ENCODE data around the gene TEX261. TPM values are rescaled to one million over a fixed set of nuclear protein-coding genes. Genes with fewer than 3 reads are reported as not detected.

TEX261 gene
- total RNA-seq, 1 donor from 2014 or later = 89.4 TPM

DNA sequence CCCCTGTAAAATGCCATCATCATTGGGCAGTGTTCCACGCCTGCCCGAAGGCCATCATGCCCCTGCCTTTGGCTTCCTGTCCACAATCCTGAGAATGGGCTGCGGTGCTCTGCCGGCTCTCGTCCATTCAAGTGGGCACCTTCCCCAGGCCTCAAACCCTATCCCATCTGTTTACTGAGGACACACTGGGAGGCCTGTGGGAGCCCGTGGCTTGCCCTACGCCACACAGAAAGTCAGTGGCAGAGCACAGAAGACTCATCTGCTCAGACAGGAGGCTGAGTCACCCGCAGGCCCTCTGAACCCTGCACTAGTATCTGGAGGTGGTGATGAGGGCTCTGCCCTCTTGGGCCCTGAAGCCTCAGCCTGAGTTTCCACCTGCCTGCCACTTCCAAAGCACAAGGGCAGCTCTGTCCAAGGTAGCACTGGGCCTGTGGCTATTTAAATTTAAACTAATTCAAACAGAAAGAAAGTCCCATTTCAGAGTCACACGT lies 35.4 kb downstream of the TEX261 start:
- Mint-ChIP-seq H3K27ac (no peak overlapping the region), H3K4me3 (no peak overlapping the region), H3K9me3 (no peaks in the 10 kb centered on the region), H3K27me3 (ENCODE audit: insufficient read depth) (peaks cover 24% of the 10 kb centered on the region), H3K36me3 (ENCODE audit: low read depth) (no peaks in the 10 kb centered on the region), H3K4me1 (ENCODE audit: low read depth) (no peaks in the 10 kb centered on the region)
- no peak for DNase-seq (ENCODE audit: low spot score)
- intact Hi-C loops (cut with micrococcal nuclease) = no loop called here

- no peak for DNase-seq (ENCODE audit: low spot score)
- Mint-ChIP-seq H3K27me3 (ENCODE audit: insufficient read depth) (peaks cover 24% of the 10 kb centered on the region), H3K9me3 (no peaks in the 10 kb centered on the region), H3K27ac (no peak overlapping the region), H3K36me3 (ENCODE audit: low read depth) (no peaks in the 10 kb centered on the region), H3K4me1 (ENCODE audit: low read depth) (no peaks in the 10 kb centered on the region), H3K4me3 (no peak overlapping the region)
- intact Hi-C loops (cut with micrococcal nuclease) = no loop called here
Measured at GRCh38 chr2:70958759-70959158, 35.9 kb downstream of the TEX261 start.

GRCh38 chr2:70957798-70958197 lies 36.9 kb downstream of the TEX261 start:
- no peaks in the 10 kb centered on the region for H3K9me3 Mint-ChIP-seq
- no peaks in the 10 kb centered on the region for H3K36me3 Mint-ChIP-seq (ENCODE audit: low read depth)
- no peaks in the 10 kb centered on the region for H3K4me1 Mint-ChIP-seq (ENCODE audit: low read depth)
- H3K4me3 Mint-ChIP-seq = no peak overlapping the region
- peaks cover 26% of the 10 kb centered on the region for H3K27me3 Mint-ChIP-seq (ENCODE audit: insufficient read depth)
- no peak for DNase-seq (ENCODE audit: low spot score)
- intact Hi-C loops (cut with micrococcal nuclease) = no loop called here
- no peak overlapping the region for H3K27ac Mint-ChIP-seq

- Mint-ChIP-seq H3K27ac (no peak overlapping the region), H3K4me1 (ENCODE audit: low read depth) (no peaks in the 10 kb centered on the region), H3K27me3 (ENCODE audit: insufficient read depth) (peaks cover 39% of the 10 kb centered on the region), H3K4me3 (no peak overlapping the region), H3K9me3 (no peaks in the 10 kb centered on the region), H3K36me3 (ENCODE audit: low read depth) (no peaks in the 10 kb centered on the region)
- intact Hi-C loops (cut with micrococcal nuclease) = no loop called here
- no peak for DNase-seq (ENCODE audit: low spot score)
Measured at GRCh38 chr2:70956141-70956540, 38.5 kb downstream of the TEX261 start.

DNA sequence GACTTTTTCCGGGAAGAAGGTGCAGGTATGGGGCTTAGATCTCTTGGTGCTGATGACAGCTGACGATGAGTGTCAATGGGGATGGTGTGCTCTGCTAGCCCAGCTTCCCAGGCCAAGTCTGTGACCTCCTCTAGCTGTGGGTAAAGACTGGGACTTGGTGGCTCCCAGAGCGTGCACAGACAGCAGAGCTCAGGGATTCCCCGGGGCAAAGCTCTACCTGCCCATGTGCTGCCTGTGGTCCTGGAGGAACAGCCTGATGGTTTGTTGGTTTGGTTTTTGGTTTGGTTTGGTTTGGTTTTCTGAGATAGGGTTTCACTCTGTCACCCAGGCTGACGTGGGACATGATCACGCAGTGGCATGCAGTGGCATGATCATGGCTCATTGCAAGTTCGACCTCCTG lies 39.8 kb downstream of the TEX261 start:
- Mint-ChIP-seq H3K36me3 (ENCODE audit: low read depth) (no peaks in the 10 kb centered on the region), H3K4me1 (ENCODE audit: low read depth) (no peaks in the 10 kb centered on the region), H3K9me3 (no peaks in the 10 kb centered on the region), H3K27ac (no peak overlapping the region), H3K27me3 (ENCODE audit: insufficient read depth) (peaks cover 39% of the 10 kb centered on the region), H3K4me3 (no peak overlapping the region)
- intact Hi-C loops (cut with micrococcal nuclease) = no loop called here
- DNase-seq (ENCODE audit: low spot score) = no peak

DNA sequence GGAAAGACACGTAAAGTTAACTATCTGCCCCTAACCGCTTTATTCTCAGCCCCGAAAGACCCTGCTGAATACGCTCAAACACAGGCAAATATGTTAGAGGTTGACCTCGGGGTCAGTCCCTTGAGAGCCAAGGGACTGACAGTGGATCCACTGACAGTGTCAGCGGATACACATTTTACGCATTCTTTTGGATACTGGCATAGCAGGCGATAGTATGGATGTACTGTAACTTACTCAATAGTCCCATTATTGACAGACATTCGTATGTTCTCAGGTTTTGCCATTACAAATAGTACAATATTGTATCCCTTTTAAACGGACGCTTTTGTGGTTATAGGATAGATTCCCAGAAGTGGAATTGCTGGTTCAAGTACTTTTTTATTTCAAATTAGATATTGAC lies 45.6 kb downstream of the TEX261 start:
- H3K36me3 Mint-ChIP-seq (ENCODE audit: low read depth) = no peaks in the 10 kb centered on the region
- DNase-seq (ENCODE audit: low spot score) = no peak
- no peaks in the 10 kb centered on the region for H3K9me3 Mint-ChIP-seq
- no peak overlapping the region for H3K4me3 Mint-ChIP-seq
- peaks cover 16% of the 10 kb centered on the region for H3K4me1 Mint-ChIP-seq (ENCODE audit: low read depth)
- H3K27ac Mint-ChIP-seq = no peak overlapping the region
- intact Hi-C loops (cut with micrococcal nuclease) = no loop called here
- H3K27me3 Mint-ChIP-seq (ENCODE audit: insufficient read depth) = peaks cover 36% of the 10 kb centered on the region

DNA sequence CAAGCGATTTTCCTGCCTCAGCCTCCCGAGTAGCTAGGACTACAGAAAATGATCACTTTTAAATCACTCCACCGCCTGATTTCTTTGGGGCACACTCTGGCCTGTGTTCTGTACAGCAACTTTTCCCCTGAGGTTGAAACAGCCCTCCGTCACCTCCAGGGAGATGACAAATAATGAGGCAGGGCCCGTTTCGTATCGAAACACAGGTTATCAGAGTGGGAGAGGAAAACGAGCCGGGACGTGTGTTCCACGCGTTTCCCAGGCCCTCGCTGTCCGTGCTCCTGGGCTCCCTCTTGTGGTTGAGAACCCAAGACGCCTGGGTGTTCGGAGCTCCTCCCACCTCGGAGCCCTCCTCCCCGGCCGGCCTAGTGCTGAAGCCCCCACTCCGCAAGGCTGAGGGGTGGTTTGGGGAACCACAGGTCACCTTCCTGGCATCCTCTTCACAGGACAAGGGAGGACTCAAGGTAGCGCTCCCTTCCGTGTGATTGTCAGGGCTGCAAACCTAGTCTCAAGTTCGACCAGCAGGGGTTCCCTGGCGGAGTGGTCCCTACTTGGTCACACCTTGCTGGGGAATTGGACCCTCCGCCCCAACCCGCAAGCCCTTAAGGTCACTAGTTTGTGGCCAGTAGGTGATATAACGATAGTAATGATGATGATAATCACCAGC lies 46.2 kb downstream of the TEX261 start:
- peak; percentile 67 for DNase-seq (ENCODE audit: low spot score)
- intact Hi-C loops (cut with micrococcal nuclease) = loop anchor here (1.0 kb wide), 2 partner anchors 77 to 86 kb away; no protein-coding TSS in a partner anchor
- H3K27me3 Mint-ChIP-seq (ENCODE audit: insufficient read depth) = peaks cover 32% of the 10 kb centered on the region
- no peaks in the 10 kb centered on the region for H3K9me3 Mint-ChIP-seq
- H3K4me3 Mint-ChIP-seq = peak overlapping the region; percentile 81
- H3K27ac Mint-ChIP-seq = no peak overlapping the region
- no peaks in the 10 kb centered on the region for H3K36me3 Mint-ChIP-seq (ENCODE audit: low read depth)
- H3K4me1 Mint-ChIP-seq (ENCODE audit: low read depth) = peaks cover 16% of the 10 kb centered on the region

DNA sequence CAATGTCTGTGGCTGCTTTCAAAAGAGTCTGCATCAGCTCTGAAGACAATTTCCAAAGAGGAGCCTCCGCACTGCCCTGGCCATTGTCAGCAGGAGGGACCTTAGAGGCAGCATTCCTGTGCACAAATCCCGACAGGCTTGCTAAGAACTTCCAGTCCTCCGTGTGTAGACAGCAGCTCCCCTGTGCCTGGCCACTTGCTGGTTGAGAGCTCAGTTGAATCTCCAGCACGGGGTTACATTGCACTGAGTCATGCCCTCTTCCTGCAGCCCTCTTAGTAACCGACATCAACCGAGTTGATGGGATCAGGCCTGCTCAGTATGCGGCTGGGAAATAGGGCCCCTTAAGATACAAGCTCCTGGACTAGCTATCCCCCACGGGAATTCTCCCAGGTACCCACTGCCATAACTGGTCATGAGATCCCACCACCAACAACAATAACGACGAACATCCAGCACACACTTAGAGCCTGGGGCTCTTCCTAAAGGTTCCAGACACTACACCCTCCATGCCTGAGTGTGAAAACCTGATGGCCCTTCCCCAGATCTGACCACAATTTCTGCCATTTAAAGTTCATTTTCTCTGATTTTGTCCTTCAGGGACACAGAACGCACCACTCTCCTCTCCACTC lies 47.0 kb downstream of the TEX261 start:
- Mint-ChIP-seq H3K27me3 (ENCODE audit: insufficient read depth) (peaks cover 25% of the 10 kb centered on the region), H3K36me3 (ENCODE audit: low read depth) (no peaks in the 10 kb centered on the region), H3K9me3 (no peaks in the 10 kb centered on the region), H3K4me1 (ENCODE audit: low read depth) (peaks cover 16% of the 10 kb centered on the region), H3K4me3 (peak overlapping the region; percentile 81), H3K27ac (no peak overlapping the region)
- DNase-seq (ENCODE audit: low spot score) = no peak
- intact Hi-C loops (cut with micrococcal nuclease) = loop anchor here (1.0 to 2.0 kb wide), 5 partner anchors 76 to 643 kb away; no protein-coding TSS in a partner anchor

DNA sequence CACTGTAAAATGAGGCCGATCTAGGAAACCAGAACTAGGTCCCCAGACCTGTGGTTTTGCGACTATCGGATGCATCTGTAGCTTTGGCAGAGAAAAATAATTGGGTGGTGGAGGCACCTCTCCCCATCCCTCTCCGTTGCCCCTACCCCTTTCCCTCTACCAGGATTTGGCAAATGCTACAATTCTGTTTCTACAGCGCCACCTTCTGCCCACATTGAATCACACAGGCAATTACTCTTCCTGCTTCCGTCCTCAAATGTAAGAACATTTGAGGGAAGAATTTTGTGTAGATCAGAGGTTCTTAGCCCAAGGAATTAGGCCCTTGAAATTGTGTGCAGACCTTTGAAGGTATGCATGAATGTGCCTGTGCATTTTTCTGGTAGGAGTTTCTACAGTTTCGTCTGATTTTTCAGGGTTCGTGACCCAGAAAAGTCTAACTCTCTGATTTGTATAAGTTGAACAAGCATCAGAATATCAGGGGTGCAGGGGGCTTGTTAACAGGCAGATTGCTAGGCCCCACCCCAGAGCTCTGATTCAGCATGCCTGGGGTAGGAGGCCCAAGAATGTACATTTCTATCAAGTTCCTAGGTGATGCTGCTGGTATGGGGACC lies 47.7 kb downstream of the TEX261 start:
- peaks cover 16% of the 10 kb centered on the region for H3K4me1 Mint-ChIP-seq (ENCODE audit: low read depth)
- intact Hi-C loops (cut with micrococcal nuclease) = loop anchor here (1.0 to 2.0 kb wide), 3 partner anchors 158 to 642 kb away; no protein-coding TSS in a partner anchor

DNA sequence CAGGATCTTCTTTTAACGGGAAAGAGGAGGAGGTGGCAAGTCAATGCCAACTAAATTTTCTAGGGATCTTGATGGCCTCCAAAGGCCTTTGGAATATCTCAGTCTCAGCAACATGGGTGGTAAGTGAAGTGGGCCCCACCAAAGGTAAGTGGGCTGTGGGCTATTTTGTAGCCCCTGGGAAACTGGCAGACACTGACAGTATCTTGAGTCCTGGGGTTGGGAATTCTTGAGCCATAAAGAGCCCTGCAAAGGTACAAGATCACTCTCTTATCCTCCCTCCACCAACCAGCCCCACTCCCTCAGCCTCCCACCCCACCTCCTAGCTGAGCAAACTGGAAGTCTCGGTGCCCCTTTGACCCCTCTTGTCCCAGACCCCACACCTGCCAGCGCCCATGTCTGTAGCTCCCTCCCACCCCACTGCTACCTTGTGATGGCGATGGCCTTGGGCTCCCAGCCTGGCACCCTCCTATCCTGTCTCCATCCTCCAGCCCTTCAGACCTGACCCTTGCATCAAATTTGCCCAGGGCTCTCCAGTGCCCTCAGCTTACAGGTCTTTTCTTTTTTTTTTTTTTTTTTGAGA lies 50.5 kb downstream of the TEX261 start:
- H3K4me3 Mint-ChIP-seq = no peak overlapping the region
- peaks cover 17% of the 10 kb centered on the region for H3K27me3 Mint-ChIP-seq (ENCODE audit: insufficient read depth)
- intact Hi-C loops (cut with micrococcal nuclease) = no loop called here
- H3K27ac Mint-ChIP-seq = no peak overlapping the region
- DNase-seq (ENCODE audit: low spot score) = no peak
- no peaks in the 10 kb centered on the region for H3K36me3 Mint-ChIP-seq (ENCODE audit: low read depth)
- peaks cover 16% of the 10 kb centered on the region for H3K4me1 Mint-ChIP-seq (ENCODE audit: low read depth)
- no peaks in the 10 kb centered on the region for H3K9me3 Mint-ChIP-seq

More for the DNA sequence above, 47.7 kb downstream of the TEX261 start:
- Mint-ChIP-seq H3K9me3 (no peaks in the 10 kb centered on the region), H3K36me3 (ENCODE audit: low read depth) (no peaks in the 10 kb centered on the region), H3K4me3 (no peak overlapping the region), H3K27me3 (ENCODE audit: insufficient read depth) (peaks cover 21% of the 10 kb centered on the region), H3K27ac (no peak overlapping the region)
- DNase-seq (ENCODE audit: low spot score) = peak; percentile 31

GRCh38 chr2:70943205-70943871 lies 51.3 kb downstream of the TEX261 start:
- peaks cover 20% of the 10 kb centered on the region for H3K27me3 Mint-ChIP-seq (ENCODE audit: insufficient read depth)
- H3K27ac Mint-ChIP-seq = no peak overlapping the region
- intact Hi-C loops (cut with micrococcal nuclease) = no loop called here
- H3K4me3 Mint-ChIP-seq = no peak overlapping the region
- no peaks in the 10 kb centered on the region for H3K36me3 Mint-ChIP-seq (ENCODE audit: low read depth)
- no peaks in the 10 kb centered on the region for H3K9me3 Mint-ChIP-seq
- H3K4me1 Mint-ChIP-seq (ENCODE audit: low read depth) = peaks cover 14% of the 10 kb centered on the region
- no peak for DNase-seq (ENCODE audit: low spot score)

DNA sequence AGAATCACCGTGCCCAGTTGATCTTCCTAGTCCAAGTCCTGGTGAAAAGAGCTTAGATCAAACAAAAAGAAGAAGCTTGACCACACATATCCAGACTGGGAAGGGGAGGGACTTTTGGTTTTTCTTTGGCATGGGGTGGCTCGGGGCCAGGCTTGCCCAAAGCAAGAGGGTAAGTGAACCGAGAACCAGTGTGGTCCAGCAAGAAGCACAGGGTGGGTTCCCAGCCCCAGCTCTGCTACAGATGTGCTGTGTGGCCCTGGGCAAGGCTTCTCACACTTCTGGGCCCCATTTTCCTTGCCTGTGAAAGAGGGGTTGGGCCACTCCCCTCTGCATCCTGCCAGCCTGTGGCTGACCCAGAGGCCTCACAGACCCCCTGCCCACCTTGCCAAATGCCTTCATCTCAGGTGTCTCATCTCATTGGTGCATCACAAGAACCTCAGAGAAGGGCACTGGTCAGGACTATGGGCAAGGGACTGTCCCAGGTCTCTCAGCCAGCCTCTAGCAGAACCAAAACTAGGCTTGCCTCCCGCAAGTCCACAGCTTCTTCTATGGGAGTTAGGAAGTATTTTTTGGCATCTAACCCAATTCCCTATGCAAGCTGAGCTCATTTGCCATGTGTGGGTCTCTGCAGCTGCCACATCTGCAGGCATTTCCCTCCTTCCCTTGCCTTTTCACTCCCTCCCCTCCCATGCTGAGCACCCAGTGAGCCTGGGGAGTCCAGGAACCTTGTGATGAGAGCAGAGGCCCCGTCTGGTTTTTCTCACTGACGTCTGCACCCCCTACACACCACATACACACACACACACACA lies 52.1 kb downstream of the TEX261 start:
- H3K9me3 Mint-ChIP-seq = no peaks in the 10 kb centered on the region
- no peak overlapping the region for H3K27ac Mint-ChIP-seq
- H3K27me3 Mint-ChIP-seq (ENCODE audit: insufficient read depth) = peaks cover 20% of the 10 kb centered on the region
- no peak overlapping the region for H3K4me3 Mint-ChIP-seq
- H3K4me1 Mint-ChIP-seq (ENCODE audit: low read depth) = peaks cover 7% of the 10 kb centered on the region
- no peak for DNase-seq (ENCODE audit: low spot score)
- no peaks in the 10 kb centered on the region for H3K36me3 Mint-ChIP-seq (ENCODE audit: low read depth)
- intact Hi-C loops (cut with micrococcal nuclease) = no loop called here

Data from activated T-helper 1 cell treated with anti-CD3 and anti-CD28 coated beads, Interleukin-12 subunit alpha, Interleukin-12 subunit beta, Interleukin-2, Interleukin-4 antibody, amounts not matched to agents 30 ng/mL and 10 ng/mL and 1 ng/mL, durations not matched to agents 14 hours and 24 hours and 36 hours (primary cell).